Measurements from ENCODE around the gene RPS27L. TPM values are rescaled to one million over a fixed set of nuclear protein-coding genes. Genes with fewer than 3 reads are reported as not detected.

The RPS27L gene
- total and polyA plus RNA-seq, 2 of the 8 experiments (the other 6 are each of a cell fraction or from before 2014, with no cell fraction given): 115 to 143 TPM

GRCh38 chr15:63145426-63145825, 11.9 kb downstream of the RPS27L start:
- H3K36me3 ChIP-seq (ENCODE audit: control insufficient read depth in 2 of 4, insufficient read depth in 4 of 4, low read length in 3 of 4): peaks cover 0 to 10% (median 2%) of the 10 kb centered on the region in 4 experiments; a peak in 2 of 8 replicates
- no peaks in the 10 kb centered on the region for H3K79me2 ChIP-seq (ENCODE audit: control insufficient read depth in 1 of 2, insufficient read depth in 2 of 2, low read length in 2 of 2)
- no peak overlapping the region for H3K4me3 ChIP-seq (ENCODE audit: extremely low read depth in 1 of 4, insufficient read depth in 2 of 4, low read depth in 3 of 4, low read length in 4 of 4)
- H3K4me2 ChIP-seq (ENCODE audit: insufficient read depth in 1 of 2, low read depth in 2 of 2, low read length in 2 of 2): no peak overlapping the region
- POLR2A ChIA-PET (ENCODE audit: partially characterized antibody): no interaction called here
- no peak overlapping the region for H3K18ac ChIP-seq (ENCODE audit: extremely low read depth, low read length)
- H3K4me1 ChIP-seq (replicated peaks in 1 of 4; ENCODE audit: control insufficient read depth in 3 of 4, insufficient read depth in 4 of 4, low read length in 3 of 4): no peaks in the 10 kb centered on the region
- 88% methylated on average over 2 of the region's 2 CpGs; no CpG with 5 or more reads in 1 of the 2 experiments for WGBS, 2 experiments (ENCODE audit: extremely low coverage in 1 of 2, insufficient coverage in 1 of 2, insufficient read length in 1 of 2, insufficient replicate concordance in 2 of 2, low coverage in 1 of 2, low lambda C conversion rate in 2 of 2, missing lambda C conversion rate in 1 of 2)
- H3K23me2 ChIP-seq (ENCODE audit: low read depth, low read length): peaks cover 3% of the 10 kb centered on the region; the same call in 1 of the 2 replicates
- H3K27ac ChIP-seq (ENCODE audit: low read depth, low read length): no peak overlapping the region
- no peak overlapping the region for H3K23ac ChIP-seq (ENCODE audit: insufficient read length)
- CTCF ChIA-PET (ENCODE audit: partially characterized antibody): interaction anchor here (1.3 kb wide), 1 partner anchor 8 kb away, joined by 3 read pairs; no protein-coding TSS in a partner anchor
- no peaks in the 10 kb centered on the region for H3K9me3 ChIP-seq (ENCODE audit: insufficient read depth in 2 of 2, low read depth in 1 of 2, low read length in 1 of 2)
- H2AK5ac ChIP-seq (ENCODE audit: low read depth, low read length): no peak overlapping the region
- DNase-seq (ENCODE audit: low read depth in 1 of 2, low spot score in 2 of 2) (no peak), FAIRE-seq (no peak)
- H2BK5ac ChIP-seq (ENCODE audit: low read depth, low read length): no peak overlapping the region
- H3K4ac ChIP-seq (replicated peaks; ENCODE audit: insufficient read length, low read depth, low read length): no peak overlapping the region
- H2BK20ac ChIP-seq (ENCODE audit: low read length): no peak overlapping the region
- H4K91ac ChIP-seq (replicated peaks; ENCODE audit: insufficient read length, low read length): no peak overlapping the region
- H3K56ac ChIP-seq (replicated peaks; ENCODE audit: insufficient read length, low read depth, low read length): no peak overlapping the region
- H2BK120ac ChIP-seq (replicated peaks; ENCODE audit: low read depth, low read length): no peak overlapping the region
- H3K79me1 ChIP-seq (ENCODE audit: low read depth, low read length): no peaks in the 10 kb centered on the region
- no peaks in the 10 kb centered on the region for H4K20me1 ChIP-seq (replicated peaks in 1 of 2; ENCODE audit: control insufficient read depth in 1 of 2, insufficient read depth in 2 of 2, low read length in 2 of 2)
- no peak overlapping the region for H2BK15ac ChIP-seq (ENCODE audit: low read length)
- H3K27me3 ChIP-seq (replicated peaks in 1 of 4; ENCODE audit: control insufficient read depth in 3 of 4, extremely low read depth in 1 of 4, insufficient read depth in 3 of 4, low read length in 3 of 4): no peaks in the 10 kb centered on the region
- no peak overlapping the region for H2AFZ ChIP-seq (ENCODE audit: low read length)
- no peak overlapping the region for H3K9ac ChIP-seq (replicated peaks in 1 of 4; ENCODE audit: extremely low read depth in 1 of 4, low read depth in 3 of 4, low read length in 3 of 4)
- H4K5ac ChIP-seq (ENCODE audit: insufficient read length, low read depth, low read length): no peak overlapping the region
- H4K8ac ChIP-seq (ENCODE audit: extremely low read depth, insufficient read depth, low read length): no peak overlapping the region
- H3K14ac ChIP-seq (ENCODE audit: insufficient read length): no peak overlapping the region
- H2BK12ac ChIP-seq (ENCODE audit: low read depth, low read length): no peak overlapping the region
- TF ChIP-seq ATF2 (IDR thresholded peaks at IDR 0.05; ENCODE audit: low read length) (no peak), GABPA (IDR thresholded peaks at IDR 0.05; ENCODE audit: borderline replicate concordance, insufficient read depth, low read length) (no peak), NRF1 (IDR thresholded peaks at IDR 0.05; ENCODE audit: low read depth, low read length) (no peak), ASH2L (IDR thresholded peaks at IDR 0.05; ENCODE audit: low read length) (no peak), POLR2AphosphoS5 (IDR thresholded peaks at IDR 0.05; ENCODE audit: low read depth, low read length) (no peak), MAX (IDR thresholded peaks at IDR 0.05) (no peak), CBX8 (IDR thresholded peaks at IDR 0.05; ENCODE audit: borderline replicate concordance, low read depth, low read length) (no peak), RXRA (IDR thresholded peaks at IDR 0.05; ENCODE audit: insufficient read depth, low read depth, low read length) (no peak), TAF7 (optimal IDR thresholded peaks at IDR 0.05; ENCODE audit: borderline replicate concordance, low read depth, low read length) (no peak), BCL11A (IDR thresholded peaks at IDR 0.05; ENCODE audit: low read depth in 2 of 2, low read length in 2 of 2) (no peak), ATF3 (IDR thresholded peaks at IDR 0.05; ENCODE audit: insufficient read depth, low read depth, low read length) (no peak), TEAD4 (IDR thresholded peaks at IDR 0.05; ENCODE audit: low read depth, low read length) (no peak)

Measured in H1 (cell line).